Gastroesophageal sphincter (tissue), 4 donors: Measurements from ENCODE around the gene OCEL1. TPM values are rescaled to one million over a fixed set of nuclear protein-coding genes. Genes with fewer than 3 reads are reported as not detected.

Experiments used
- ATAC-seq: fragments of 150-250 bp; one replicate; pipeline ENCODE4 v1.9.1; 2016; ENCODE audit warnings: mild to moderate bottlenecking, moderate library complexity
- H3K27ac ChIP-seq, 4 donors: fragments of 200-600 bp; sonication (generic) in 3 of 4; 1 replicate in 3 of 4; 2 replicates in 1 of 4; pipeline ENCODE4 v1.5.1; 2016 to 2019
- H3K27me3 ChIP-seq: fragments of 200-600 bp; sonication (generic); one replicate; pipeline ENCODE4 v1.5.1; 2019
- H3K36me3 ChIP-seq, 2 donors: fragments of 200-600 bp; sonication (generic); one replicate each; pipeline ENCODE4 v1.5.1; 2019; ENCODE audit warnings: control low read depth in 1 of 2
- H3K4me1 ChIP-seq, 3 donors: fragments of 200-600 bp; sonication (generic); 1 replicate in 2 of 3; 2 replicates in 1 of 3; pipeline ENCODE4 v1.5.1; 2016 to 2019; ENCODE audit warnings: control low read depth in 2 of 3
- H3K4me3 ChIP-seq, 2 donors: fragments of 200-600 bp; sonication (generic); one replicate each; pipeline ENCODE4 v1.5.1; 2019; ENCODE audit warnings: mild to moderate bottlenecking in 1 of 2, moderate library complexity in 1 of 2
- H3K9me3 ChIP-seq, 3 donors: fragments of 200-600 bp; sonication (generic); one replicate each; pipeline ENCODE4 v1.5.1; 2017 to 2019; ENCODE audit warnings: control low read depth in 2 of 3
- CTCF ChIP-seq, 4 experiments: fragments of 200-600 bp in 2 of 4; fragments of 450-650 bp in 2 of 4; sonication (generic) in 1 of 4; IDR thresholded peaks; one replicate each; pipeline ENCODE4 v1.5.1; 2017 to 2019; ENCODE audit warnings: antibody characterized with exemption in 4 of 4, mild to moderate bottlenecking in 2 of 4, moderate library complexity in 2 of 4
- EP300 ChIP-seq: sonication (generic); formaldehyde crosslinking; IDR thresholded peaks from one replicate; pipeline ENCODE4 v1.6.1; 2017; ENCODE audit warnings: antibody characterized with exemption, mild to moderate bottlenecking
- POLR2A ChIP-seq, 2 donors: fragments of 450-650 bp; IDR thresholded peaks; one replicate each; pipeline ENCODE4 v1.6.1; 2017; ENCODE audit warnings: antibody characterized with exemption in 2 of 2, mild to moderate bottlenecking in 2 of 2, moderate library complexity in 1 of 2
- POLR2AphosphoS5 ChIP-seq: sonication (generic); formaldehyde crosslinking; IDR thresholded peaks from one replicate; pipeline ENCODE4 v1.6.1; 2017; ENCODE audit warnings: antibody characterized with exemption
- WGBS, 2 donors: methylation state at CpG; one replicate each; pipeline ENCODE4 v1.1.5; 2018; ENCODE audit warnings: low coverage in 1 of 2; 5-methylcytosine and 5-hydroxymethylcytosine counted together
- total RNA-seq, 4 donors: library from RNA; depleted of rRNA; stranded (reverse); fragments of >200 nt; gene quantifications; one replicate each; pipeline ENCODE4 v1.1.0, GENCODE V29; 2016

The OCEL1 gene
- total RNA-seq, 4 donors from 2014 or later = 3.5 to 15.1 (median 6.5) TPM

GRCh38 chr19:17202713-17203112 lies 23.3 kb upstream of the OCEL1 start:
- Histone ChIP-seq H3K27me3 (no peaks in the 10 kb centered on the region), H3K36me3 (peaks cover 0 to 97% of the 10 kb centered on the region in 2 donors), H3K9me3 (no peaks in the 10 kb centered on the region), H3K4me1 (no peaks in the 10 kb centered on the region), H3K4me3 (no peak overlapping the region), H3K27ac (no peak overlapping the region)
- 86 to 100% methylated on average over 2 to 6 of the region's 17 CpGs for WGBS, 2 donors
- TF ChIP-seq CTCF (IDR thresholded peaks at IDR 0.05) (no peak), POLR2A (IDR thresholded peaks at IDR 0.05) (no peak), POLR2AphosphoS5 (no peak), EP300 (no peak)
- ATAC-seq = no peak

GRCh38 chr19:17205237-17206140 lies 20.5 kb upstream of the OCEL1 start:
- WGBS, 2 donors = 47% methylated on average over 3 of the region's 27 CpGs; no CpG with 5 or more reads in 1 of the 2 donors
- no peaks in the 10 kb centered on the region for H3K27me3 ChIP-seq
- no peaks in the 10 kb centered on the region for H3K4me1 ChIP-seq
- TF ChIP-seq CTCF (IDR thresholded peaks at IDR 0.05) (peak in 3 of 4 experiments; percentile 66 to 79 (median 75)), EP300 (no peak), POLR2A (IDR thresholded peaks at IDR 0.05) (no peak), POLR2AphosphoS5 (no peak)
- no peak overlapping the region for H3K4me3 ChIP-seq
- H3K27ac ChIP-seq = no peak overlapping the region
- no peaks in the 10 kb centered on the region for H3K9me3 ChIP-seq
- peaks cover 0 to 97% of the 10 kb centered on the region in 2 donors for H3K36me3 ChIP-seq
- ATAC-seq = peak; percentile 64

- no peaks in the 10 kb centered on the region for H3K9me3 ChIP-seq
- TF ChIP-seq POLR2AphosphoS5 (no peak), EP300 (no peak), CTCF (IDR thresholded peaks at IDR 0.05) (no peak), POLR2A (IDR thresholded peaks at IDR 0.05) (no peak)
- H3K27ac ChIP-seq = no peak overlapping the region
- peaks cover 0 to 97% of the 10 kb centered on the region in 2 donors for H3K36me3 ChIP-seq
- no peaks in the 10 kb centered on the region for H3K4me1 ChIP-seq
- no peaks in the 10 kb centered on the region for H3K27me3 ChIP-seq
- WGBS, 2 donors = 80 to 88% methylated on average over 2 to 3 of the region's 25 CpGs
- no peak overlapping the region for H3K4me3 ChIP-seq
- ATAC-seq = no peak
Observed at GRCh38 chr19:17206736-17207581, 19.1 kb upstream of the OCEL1 start.

GRCh38 chr19:17209126-17210036 lies 16.6 kb upstream of the OCEL1 start:
- ATAC-seq = no peak
- H3K27me3 ChIP-seq = no peaks in the 10 kb centered on the region
- 70 to 73% methylated on average over 3 to 8 of the region's 28 CpGs for WGBS, 2 donors
- H3K9me3 ChIP-seq = no peaks in the 10 kb centered on the region
- H3K27ac ChIP-seq = no peak overlapping the region
- TF ChIP-seq EP300 = no peak
- TF ChIP-seq POLR2AphosphoS5 = no peak
- no peak for TF ChIP-seq CTCF (IDR thresholded peaks at IDR 0.05)
- TF ChIP-seq POLR2A (IDR thresholded peaks at IDR 0.05) = no peak
- H3K4me1 ChIP-seq = peaks cover 0 to 2% (median 0%) of the 10 kb centered on the region in 3 donors
- no peak overlapping the region for H3K4me3 ChIP-seq
- H3K36me3 ChIP-seq = peaks cover 0 to 90% of the 10 kb centered on the region in 2 donors
